ENCODE results near the gene WNT5A.

The WNT5A gene

GRCh38 chr3:55507808-55508207 lies 20.7 kb upstream of the WNT5A start:
- no peak for DNase-seq

- DNase-seq, result no peak
Measured at GRCh38 chr3:55505776-55506175, 18.7 kb upstream of the WNT5A start.

GRCh38 chr3:55505102-55505501 lies 18.0 kb upstream of the WNT5A start:
- DNase-seq, result peak in 1 of 56 donors; percentile 40

- no peak for DNase-seq
Measured at GRCh38 chr3:55501905-55502304, 14.8 kb upstream of the WNT5A start.

- no peak for DNase-seq
Measured at GRCh38 chr3:55500555-55501330, 13.6 kb upstream of the WNT5A start.

GRCh38 chr3:55498520-55498919 lies 11.4 kb upstream of the WNT5A start:
- no peak for DNase-seq

- DNase-seq, result no peak
Measured at GRCh38 chr3:55497250-55497649, 10.1 kb upstream of the WNT5A start.

GRCh38 chr3:55494976-55495375 lies 7.9 kb upstream of the WNT5A start:
- no peak for DNase-seq

GRCh38 chr3:55492976-55493375 lies 5.9 kb upstream of the WNT5A start:
- DNase-seq, result no peak

- DNase-seq, result no peak
Measured at GRCh38 chr3:55491296-55491816, 4.2 kb upstream of the WNT5A start.

GRCh38 chr3:55490276-55490913 lies 3.3 kb upstream of the WNT5A start:
- DNase-seq, result no peak

- DNase-seq, result no peak
Measured at GRCh38 chr3:55489798-55490132, 2.7 kb upstream of the WNT5A start.

- peak in 43 of 56 donors; percentile 16 to 77 (median 36) for DNase-seq
Measured at GRCh38 chr3:55488398-55489055, 1.4 kb upstream of the WNT5A start.

GRCh38 chr3:55487381-55488241 lies 505 bp upstream of the WNT5A start:
- peak in 8 of 56 donors; percentile 10 to 38 (median 25) for DNase-seq

GRCh38 chr3:55486101-55486856 lies 827 bp downstream of the WNT5A start:
- DNase-seq, result peak in 17 of 56 donors; percentile 9 to 68 (median 22)

GRCh38 chr3:55484801-55485791 lies 2.0 kb downstream of the WNT5A start:
- DNase-seq, result peak in 49 of 56 donors; percentile 15 to 83 (median 50)

- DNase-seq, result no peak
Measured at GRCh38 chr3:55484191-55484689, 2.9 kb downstream of the WNT5A start.

GRCh38 chr3:55483196-55484095 lies 3.7 kb downstream of the WNT5A start:
- DNase-seq, result no peak
